Measurements from ENCODE around the gene UBE2U.
"Not testable (repeated sequence)": the region's sequence is repeated elsewhere in the genome, so short reads cannot be mapped to it uniquely, and the experiment has no call there.

UBE2U gene

GRCh38 chr1:64242895-64243756 lies 39.7 kb downstream of the UBE2U start:
- peak; percentile 13 for DNase-seq

GRCh38 chr1:64243757-64244080 lies 40.3 kb downstream of the UBE2U start:
- no peak for DNase-seq

DNA sequence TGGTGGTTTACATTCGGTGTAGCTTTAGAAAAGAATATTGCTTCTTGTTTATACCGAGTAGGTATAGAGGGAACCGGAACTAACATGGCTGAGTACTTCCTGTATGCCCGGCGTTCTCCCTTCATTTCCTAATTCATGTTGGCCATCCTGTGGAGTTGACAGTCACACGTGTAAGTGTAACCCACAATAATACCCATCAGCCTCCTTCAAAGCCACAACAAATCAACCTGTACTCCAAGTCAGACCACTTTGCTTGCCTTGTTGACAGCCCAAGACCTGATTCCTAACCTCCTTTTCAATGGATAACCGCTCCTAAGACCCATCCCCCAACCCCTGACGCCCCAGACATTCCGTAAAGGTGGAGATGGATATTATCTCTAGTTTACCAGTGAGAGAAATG lies 42.1 kb downstream of the UBE2U start:
- DNase-seq: peak; percentile 59

GRCh38 chr1:64246294-64246917 lies 43.0 kb downstream of the UBE2U start:
- DNase-seq: peak; percentile 50

DNA sequence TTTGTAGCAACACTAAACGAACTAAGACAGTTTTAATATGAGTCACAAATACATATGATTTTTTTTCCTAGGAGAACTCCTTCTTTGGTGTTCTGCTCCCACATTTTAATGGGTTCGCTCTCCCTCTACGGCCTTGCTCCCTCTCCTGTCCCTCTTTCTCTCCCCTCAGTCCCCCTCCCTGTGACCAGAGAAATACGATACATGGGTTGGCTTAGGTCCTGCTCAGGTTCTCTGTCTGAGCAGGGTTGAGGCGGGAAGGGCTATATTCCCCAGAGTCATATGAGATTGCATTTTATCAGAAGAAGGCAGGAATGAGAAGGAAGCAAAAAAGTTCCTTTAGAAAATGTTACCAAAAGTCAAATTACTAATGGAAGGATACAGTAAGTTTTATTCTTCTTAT lies 44.6 kb downstream of the UBE2U start:
- DNase-seq: no peak

DNA sequence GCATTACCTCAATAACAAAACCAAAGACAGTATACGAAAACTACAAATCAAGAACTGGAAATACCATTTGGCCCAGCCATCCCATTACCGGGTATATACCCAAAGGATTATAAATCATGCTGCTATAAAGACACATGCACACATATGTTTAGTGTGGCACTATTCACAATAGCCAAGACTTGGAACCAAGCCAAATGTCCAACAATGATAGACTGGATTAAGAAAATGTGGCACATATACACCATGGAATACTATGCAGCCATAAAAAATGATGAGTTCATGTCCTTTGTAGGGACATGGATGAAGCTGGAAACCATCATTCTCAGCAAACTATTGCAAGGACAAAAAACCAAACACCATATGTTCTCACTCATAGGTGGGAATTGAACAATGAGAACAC lies 47.0 kb downstream of the UBE2U start:
- not testable (repeated sequence) for DNase-seq

DNA sequence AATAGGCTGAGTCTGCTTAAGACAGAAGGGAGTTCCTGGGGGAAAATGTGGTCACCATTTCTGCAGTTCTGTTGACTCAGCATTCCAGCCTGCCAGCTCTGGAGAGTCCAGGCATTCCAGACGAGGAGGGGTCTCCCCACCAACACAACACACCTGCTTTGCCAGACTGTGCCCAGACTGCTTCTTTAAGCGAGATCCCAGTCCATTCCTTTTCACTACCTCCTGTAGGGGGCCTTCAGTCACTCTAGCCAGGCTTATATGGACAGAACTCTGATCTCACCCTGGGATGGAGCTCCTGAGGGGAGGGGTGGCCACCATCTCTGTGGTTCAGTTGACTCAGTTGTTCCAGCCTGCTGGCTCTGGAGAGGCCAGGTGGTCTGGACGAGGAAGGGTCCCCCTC lies 48.5 kb downstream of the UBE2U start:
- DNase-seq: no peak

- DNase-seq: not testable (repeated sequence)
These were observed 53.8 kb downstream of the UBE2U start for GRCh38 chr1:64257233-64257632.

DNA sequence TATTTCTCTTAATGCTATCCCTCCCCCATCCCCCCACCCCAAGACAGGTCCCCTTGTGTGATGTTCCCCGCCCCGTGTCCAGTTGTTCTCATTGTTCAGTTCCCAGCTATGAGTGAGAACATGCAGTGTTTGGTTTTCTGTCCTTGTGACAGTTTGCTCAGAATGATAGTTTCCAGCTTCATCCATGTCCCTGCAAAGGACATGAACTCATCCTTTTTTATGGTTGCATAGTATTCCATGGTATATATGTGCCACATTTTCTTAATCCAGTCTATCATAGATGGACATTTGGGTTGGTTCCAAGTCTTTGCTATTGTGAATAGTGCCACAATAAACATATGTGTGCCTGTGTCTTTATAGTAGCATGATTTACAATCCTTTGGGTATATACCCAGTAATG lies 55.0 kb downstream of the UBE2U start:
- DNase-seq: not testable (repeated sequence)

- no peak for DNase-seq
These were observed 59.9 kb downstream of the UBE2U start for GRCh38 chr1:64263335-64263734.

GRCh38 chr1:64263856-64264255 lies 60.4 kb downstream of the UBE2U start:
- no peak for DNase-seq

- no peak for DNase-seq
These were observed 61.7 kb downstream of the UBE2U start for GRCh38 chr1:64265141-64265540.

GRCh38 chr1:64266991-64267390 lies 63.6 kb downstream of the UBE2U start:
- no peak for DNase-seq

DNA sequence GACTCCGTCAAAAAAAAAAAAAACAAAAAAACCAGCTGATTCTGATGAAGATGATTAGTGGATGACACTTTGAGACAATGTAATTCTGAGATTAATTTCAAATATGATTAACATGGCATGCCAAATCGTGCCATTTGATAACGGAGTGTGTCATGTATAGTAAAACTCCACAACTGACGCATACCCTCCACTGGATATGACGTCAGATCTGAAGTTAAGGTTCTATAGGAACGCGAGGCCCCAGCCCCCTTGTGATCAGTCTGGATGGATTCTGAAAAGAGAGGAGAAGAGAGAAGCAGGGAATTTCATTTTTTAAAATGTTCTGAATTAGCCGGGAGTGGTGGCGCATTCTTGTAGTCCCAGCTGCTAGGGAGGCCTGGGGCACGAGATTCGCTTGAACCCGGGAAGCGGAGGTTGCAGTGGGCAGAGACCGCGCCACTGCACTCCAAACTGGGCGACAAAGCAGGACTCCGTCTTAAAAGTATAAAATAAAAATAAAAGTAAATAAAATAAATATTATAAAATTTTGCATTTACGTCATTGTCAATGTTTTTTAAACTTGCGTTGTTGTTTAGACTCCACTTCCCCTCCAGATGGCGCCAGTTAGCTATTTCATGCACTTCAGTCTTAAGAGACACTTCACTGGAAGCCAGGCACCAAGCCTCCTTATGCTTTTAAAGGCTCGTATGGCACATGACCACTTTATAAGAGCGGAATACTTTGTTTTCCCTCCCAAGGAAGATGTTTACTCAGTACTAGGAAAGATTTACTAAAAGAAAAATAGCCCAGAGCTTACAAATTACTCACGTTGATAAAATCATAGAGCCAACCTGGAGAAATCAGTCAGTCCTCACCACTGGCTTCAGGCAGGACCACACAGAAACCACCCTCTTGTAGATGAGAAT lies 65.5 kb downstream of the UBE2U start:
- DNase-seq: peak; percentile 78

DNA sequence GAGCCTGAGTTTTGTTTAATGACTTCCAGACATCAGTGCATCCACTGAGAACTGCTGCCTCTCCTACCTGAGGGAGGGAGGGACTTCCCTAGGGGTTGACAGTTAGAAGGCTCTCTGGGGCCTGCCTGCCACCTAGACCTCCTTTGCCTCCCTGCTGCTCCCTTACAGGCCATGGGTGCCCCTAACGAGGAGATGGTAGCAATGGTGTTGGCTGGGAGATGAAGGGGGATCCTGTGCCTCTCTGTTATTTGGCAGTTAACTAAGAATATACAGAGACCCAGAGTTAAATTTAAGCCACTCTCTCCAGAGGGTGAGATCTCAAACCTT lies 66.1 kb downstream of the UBE2U start:
- no peak for DNase-seq

- no peak for DNase-seq
These were observed 76.6 kb downstream of the UBE2U start for GRCh38 chr1:64280001-64280400.

DNA sequence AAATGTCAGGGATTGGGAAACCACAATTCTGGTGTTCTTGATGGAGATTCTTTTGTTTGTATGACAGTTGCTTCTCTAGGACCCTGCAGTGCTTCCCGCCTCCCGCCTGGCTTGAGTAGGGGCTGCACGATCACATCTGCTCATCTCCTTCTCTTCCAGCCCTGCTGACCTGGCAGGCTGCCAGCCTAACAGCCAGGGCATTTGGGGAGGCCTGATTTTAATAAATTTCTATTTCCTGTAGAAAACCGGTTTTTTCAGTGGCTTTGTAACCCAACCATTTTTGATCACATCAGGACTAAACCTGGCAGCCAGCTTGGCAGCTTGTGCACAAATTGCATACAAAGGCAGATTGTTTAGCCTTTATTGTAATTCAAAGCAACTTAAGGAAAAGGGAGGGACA lies 78.9 kb downstream of the UBE2U start:
- DNase-seq: peak; percentile 65

DNA sequence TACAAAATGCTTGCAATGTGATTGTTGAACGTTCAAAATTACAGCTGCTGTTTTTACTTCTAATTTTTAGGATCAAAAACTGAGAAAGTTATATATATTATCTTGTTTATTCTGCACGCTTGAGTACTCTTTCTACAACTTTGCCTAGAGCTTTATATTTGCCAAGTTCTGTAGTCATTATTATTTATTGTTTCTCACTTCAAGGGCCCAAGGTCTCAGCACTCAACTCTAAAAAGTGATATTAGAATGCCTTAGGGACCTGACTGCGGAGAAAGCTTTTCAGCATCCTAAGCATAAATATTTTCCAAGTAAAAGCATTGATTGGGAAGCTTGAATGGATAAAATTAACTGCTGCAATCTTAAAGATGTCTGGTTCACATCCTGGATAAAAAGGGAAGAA lies 83.6 kb downstream of the UBE2U start:
- DNase-seq: no peak

- no peak for DNase-seq
These were observed 87.0 kb downstream of the UBE2U start for GRCh38 chr1:64290420-64290819.

- no peak for DNase-seq
These were observed 88.5 kb downstream of the UBE2U start for GRCh38 chr1:64291931-64292330.

DNA sequence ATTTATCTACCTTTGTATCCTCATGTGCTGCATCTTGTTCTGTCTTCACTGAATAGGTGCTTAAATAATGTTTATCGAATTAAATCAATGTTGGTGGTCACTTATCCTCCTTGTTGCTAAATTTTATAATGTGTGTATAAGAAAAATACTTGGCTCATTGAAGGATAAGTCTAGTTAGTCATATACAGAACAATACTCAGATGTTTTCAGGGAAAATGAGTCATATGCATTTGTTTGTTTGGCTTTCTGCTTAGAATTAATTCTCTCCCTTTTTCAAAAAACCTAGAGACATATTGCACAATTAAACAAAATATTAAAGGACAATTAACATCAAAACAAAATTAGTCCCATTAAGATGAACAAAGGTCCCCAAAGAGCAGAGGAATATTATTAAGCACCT lies 89.0 kb downstream of the UBE2U start:
- DNase-seq: no peak

GRCh38 chr1:64293820-64294219 lies 90.4 kb downstream of the UBE2U start:
- DNase-seq: no peak

DNA sequence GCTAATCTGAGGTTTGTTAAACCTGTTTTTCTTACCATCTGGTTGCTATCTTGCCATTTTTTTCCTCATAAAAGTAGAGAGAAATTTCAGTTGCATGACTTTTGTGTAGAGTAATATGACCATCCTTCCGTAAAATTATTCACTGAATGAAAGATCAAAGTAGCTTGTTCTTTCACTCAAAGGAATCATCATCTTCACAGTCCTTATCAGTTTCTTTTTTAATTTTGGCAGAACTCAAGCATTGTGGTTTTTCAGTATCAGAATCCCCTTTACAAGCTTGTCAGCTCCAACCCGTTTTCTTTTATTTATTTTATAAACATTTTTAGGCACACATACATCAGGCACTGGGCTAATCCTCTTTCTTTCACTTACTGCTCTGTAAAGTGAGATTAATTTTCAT lies 91.7 kb downstream of the UBE2U start:
- no peak for DNase-seq

DNA sequence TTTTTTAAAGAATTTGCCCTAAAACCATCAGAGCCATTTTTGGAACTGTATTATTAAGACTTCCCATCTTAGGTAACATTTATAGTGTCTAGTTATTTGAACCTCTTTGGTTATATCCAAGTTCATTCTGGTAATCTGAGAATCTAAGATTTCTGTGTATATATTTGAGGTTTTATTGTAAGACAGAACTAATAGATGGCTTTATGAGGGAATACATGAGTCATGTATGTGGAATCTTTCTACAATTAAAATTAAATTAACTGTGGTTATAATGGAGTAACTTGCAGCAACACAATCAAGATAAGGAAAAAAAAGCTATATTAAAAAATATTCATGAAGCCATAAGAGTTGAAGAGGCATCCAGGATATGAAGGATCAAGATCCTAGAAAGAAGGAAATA lies 92.1 kb downstream of the UBE2U start:
- DNase-seq: no peak

Data from NCI-H2227 treated with DMSO at 0.1 percent for 48 hours (cell line).